C4-2B (cell line): ENCODE measurements around the gene MAPKAPK2.

Experiments
- H3K27ac ChIP-seq: fragments of 450-650 bp; 2 replicates; pipeline ENCODE4 v1.5.1; 2017
- CTCF ChIP-seq: fragments of 450-650 bp; conservative IDR thresholded peaks from 2 replicates; pipeline ENCODE4 v1.5.1; 2017; ENCODE audit warnings: mild to moderate bottlenecking
- ZFX ChIP-seq: fragments of 450-650 bp; IDR thresholded peaks from 2 replicates; pipeline ENCODE4 v1.6.1; 2017

MAPKAPK2 gene

GRCh38 chr1:206662396-206663092 lies 22.2 kb upstream of the MAPKAPK2 start:
- no peak overlapping the region for H3K27ac ChIP-seq
- TF ChIP-seq ZFX (no peak), CTCF (no peak)

GRCh38 chr1:206663362-206663761 lies 21.3 kb upstream of the MAPKAPK2 start:
- no peak overlapping the region for H3K27ac ChIP-seq
- TF ChIP-seq ZFX (no peak), CTCF (no peak)

GRCh38 chr1:206663832-206664652 lies 20.7 kb upstream of the MAPKAPK2 start:
- TF ChIP-seq CTCF (peak; percentile 93), ZFX (no peak)

GRCh38 chr1:206664740-206665139 lies 20.0 kb upstream of the MAPKAPK2 start:
- TF ChIP-seq CTCF (no peak), ZFX (no peak)
- no peak overlapping the region for H3K27ac ChIP-seq

More at GRCh38 chr1:206663832-206664652, 20.7 kb upstream of the MAPKAPK2 start:
- no peak overlapping the region for H3K27ac ChIP-seq

GRCh38 chr1:206666031-206666561 lies 18.6 kb upstream of the MAPKAPK2 start:
- no peak for TF ChIP-seq CTCF
- no peak for TF ChIP-seq ZFX
- no peak overlapping the region for H3K27ac ChIP-seq

GRCh38 chr1:206666954-206667665 lies 17.6 kb upstream of the MAPKAPK2 start:
- no peak overlapping the region for H3K27ac ChIP-seq

More at GRCh38 chr1:206666954-206667665, 17.6 kb upstream of the MAPKAPK2 start:
- TF ChIP-seq ZFX (no peak), CTCF (no peak)
